GM12892 (cell line): Measurements from ENCODE around the gene DDX60.

Experiments
- POLR2A ChIP-seq: IDR thresholded peaks from 2 replicates; pipeline ENCODE4 v1.6.1; 2011; ENCODE audit warnings: low read depth, low read length, control low read depth
- POLR2AphosphoS5 ChIP-seq: IDR thresholded peaks from 2 replicates; pipeline ENCODE4 v1.6.1; 2011; ENCODE audit warnings: low read depth, low read length, control low read depth
- TAF1 ChIP-seq: IDR thresholded peaks from 2 replicates; pipeline ENCODE4 v1.6.1; 2011; ENCODE audit warnings: low read depth, mild to moderate bottlenecking, control low read depth, low read length, borderline replicate concordance

DNA sequence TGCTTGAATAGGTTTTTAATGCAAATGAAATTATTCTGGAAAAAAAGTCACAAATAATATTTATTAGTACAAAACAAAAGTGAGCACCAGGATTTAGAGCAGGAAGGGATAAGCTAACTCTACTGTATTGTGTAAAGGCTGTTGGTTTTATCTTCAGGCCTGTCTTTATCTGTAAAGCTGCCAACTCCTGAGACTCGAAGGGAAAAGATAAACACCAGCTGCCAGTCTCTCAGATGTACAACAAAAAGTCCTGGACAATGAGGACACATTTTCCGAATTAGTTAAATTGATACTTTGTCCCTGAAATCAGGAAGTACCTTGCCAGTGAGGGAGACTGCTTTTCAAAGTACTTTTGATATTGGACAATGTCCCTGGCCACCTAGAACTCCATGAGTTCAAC, 8.8 kb downstream of the DDX60 start:
- TF ChIP-seq POLR2AphosphoS5 (no peak), TAF1 (no peak), POLR2A (no peak)
